ENCODE data around the gene DCUN1D3. TPM values are rescaled to one million over a fixed set of nuclear protein-coding genes. Genes with fewer than 3 reads are reported as not detected.
A peak's percentile ranks its signal among the peaks of the same experiment; 100 is the strongest.

DCUN1D3 gene
- total RNA-seq, 1 experiment from 2014 or later, result 14.6 TPM

- ChIA-PET POLR2A (ENCODE audit: unreplicated experiment) (interaction anchor here (0.7 kb wide), 2 partner anchors 8 to 13 kb away, joined by 5 to 6 read pairs; no protein-coding TSS in a partner anchor), CTCF (interaction anchor here (0.7 kb wide), 1 partner anchor 31 kb away, joined by 4 read pairs; no protein-coding TSS in a partner anchor)
- no peak for DNase-seq
- Histone ChIP-seq H3K79me2 (ENCODE audit: low read depth) (peaks cover 84% of the 10 kb centered on the region), H2AFZ (no peak overlapping the region), H3K27ac (peak overlapping the region; percentile 58), H3K9me2 (ENCODE audit: insufficient read depth) (no peaks in the 10 kb centered on the region), H3K9me3 (ENCODE audit: insufficient read depth, low read depth) (no peaks in the 10 kb centered on the region), H3K27me3 (ENCODE audit: insufficient read depth, low read depth) (no peaks in the 10 kb centered on the region), H3K4me1 (replicated peaks; ENCODE audit: insufficient read depth) (peaks cover 26% of the 10 kb centered on the region), H3K4me3 (no peak overlapping the region), H3K4me2 (peak overlapping the region; percentile 32), H3K36me3 (ENCODE audit: low read depth) (0 out of 2 replicates have a peak, but pooled peaks cover 5% of the 10 kb centered on the region), H4K20me1 (ENCODE audit: insufficient read depth) (peaks cover 13% of the 10 kb centered on the region; the same call in 1 of the 2 replicates), H3F3A (ENCODE audit: insufficient read depth, low read depth) (peaks cover 17% of the 10 kb centered on the region)
- TF ChIP-seq, protein P1, sequence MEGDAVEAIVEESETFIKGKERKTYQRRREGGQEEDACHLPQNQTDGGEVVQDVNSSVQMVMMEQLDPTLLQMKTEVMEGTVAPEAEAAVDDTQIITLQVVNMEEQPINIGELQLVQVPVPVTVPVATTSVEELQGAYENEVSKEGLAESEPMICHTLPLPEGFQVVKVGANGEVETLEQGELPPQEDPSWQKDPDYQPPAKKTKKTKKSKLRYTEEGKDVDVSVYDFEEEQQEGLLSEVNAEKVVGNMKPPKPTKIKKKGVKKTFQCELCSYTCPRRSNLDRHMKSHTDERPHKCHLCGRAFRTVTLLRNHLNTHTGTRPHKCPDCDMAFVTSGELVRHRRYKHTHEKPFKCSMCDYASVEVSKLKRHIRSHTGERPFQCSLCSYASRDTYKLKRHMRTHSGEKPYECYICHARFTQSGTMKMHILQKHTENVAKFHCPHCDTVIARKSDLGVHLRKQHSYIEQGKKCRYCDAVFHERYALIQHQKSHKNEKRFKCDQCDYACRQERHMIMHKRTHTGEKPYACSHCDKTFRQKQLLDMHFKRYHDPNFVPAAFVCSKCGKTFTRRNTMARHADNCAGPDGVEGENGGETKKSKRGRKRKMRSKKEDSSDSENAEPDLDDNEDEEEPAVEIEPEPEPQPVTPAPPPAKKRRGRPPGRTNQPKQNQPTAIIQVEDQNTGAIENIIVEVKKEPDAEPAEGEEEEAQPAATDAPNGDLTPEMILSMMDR (conservative IDR thresholded peaks at IDR 0.05), result no peak
- TF ChIP-seq EZH2 (IDR thresholded peaks at IDR 0.05; ENCODE audit: low read depth), result no peak
- intact Hi-C loops (cut with micrococcal nuclease; ENCODE audit: unreplicated experiment), result loop anchor here (2.0 kb wide), 1 partner anchor 28 kb away; no protein-coding TSS in a partner anchor
- BruUV-seq (replicated peaks), result no TSS peak
Measured at GRCh38 chr16:20878682-20879147, 21.4 kb downstream of the DCUN1D3 start.

GRCh38 chr16:20875355-20875650 lies 24.9 kb downstream of the DCUN1D3 start:
- H3K36me3 ChIP-seq (ENCODE audit: low read depth), result no peaks in the 10 kb centered on the region
- no peak overlapping the region for H3K4me2 ChIP-seq
- ChIA-PET POLR2A (ENCODE audit: unreplicated experiment) (interaction anchor here (0.6 kb wide), 1 partner anchor 9 kb away, joined by 7 read pairs; no protein-coding TSS in a partner anchor), CTCF (interaction anchor here (0.6 kb wide), 1 partner anchor 10 kb away, joined by 3 read pairs; no protein-coding TSS in a partner anchor)
- peaks cover 91% of the 10 kb centered on the region for H3K79me2 ChIP-seq (ENCODE audit: low read depth)
- BruUV-seq (replicated peaks), result no TSS peak
- no peaks in the 10 kb centered on the region for H3K9me3 ChIP-seq (ENCODE audit: insufficient read depth, low read depth)
- TF ChIP-seq, protein P1 (conservative IDR thresholded peaks at IDR 0.05), result no peak
- no peak for TF ChIP-seq EZH2 (IDR thresholded peaks at IDR 0.05; ENCODE audit: low read depth)
- peaks cover 18% of the 10 kb centered on the region; the same call in 1 of the 2 replicates for H4K20me1 ChIP-seq (ENCODE audit: insufficient read depth)
- no peaks in the 10 kb centered on the region for H3K27me3 ChIP-seq (ENCODE audit: insufficient read depth, low read depth)
- H2AFZ ChIP-seq, result no peak overlapping the region
- peaks cover 16% of the 10 kb centered on the region for H3K4me1 ChIP-seq (replicated peaks; ENCODE audit: insufficient read depth)
- DNase-seq, result no peak
- intact Hi-C loops (cut with micrococcal nuclease; ENCODE audit: unreplicated experiment), result loop anchor here (1.0 kb wide), 1 partner anchor 21 kb away; no protein-coding TSS in a partner anchor
- H3F3A ChIP-seq (ENCODE audit: insufficient read depth, low read depth), result peaks cover 13% of the 10 kb centered on the region
- H3K9me2 ChIP-seq (ENCODE audit: insufficient read depth), result no peaks in the 10 kb centered on the region
- no peak overlapping the region for H3K4me3 ChIP-seq
- H3K27ac ChIP-seq, result no peak overlapping the region

DNA sequence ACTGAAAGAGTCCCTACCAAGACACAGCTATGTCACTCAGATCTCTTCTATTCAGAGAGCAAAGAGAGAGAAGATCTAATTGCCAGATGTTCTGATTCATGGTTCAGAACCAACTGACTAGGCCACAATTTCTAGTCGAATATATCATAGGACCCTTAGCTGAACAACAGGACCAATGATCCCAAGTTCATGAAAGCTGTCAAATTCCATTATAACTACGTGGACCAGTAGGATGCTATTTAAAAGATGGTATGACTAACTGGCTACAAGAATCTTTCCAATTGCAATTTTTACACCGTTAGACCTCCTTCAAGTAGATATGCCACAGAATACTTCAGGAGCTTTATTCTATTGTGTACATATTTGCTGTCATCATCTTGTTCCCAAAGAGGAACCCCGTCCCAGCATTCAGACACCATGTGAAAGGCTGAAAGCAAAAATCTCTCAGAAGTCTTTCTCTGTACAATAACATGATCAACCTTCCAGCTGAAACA lies 26.0 kb downstream of the DCUN1D3 start:
- intact Hi-C loops (cut with micrococcal nuclease; ENCODE audit: unreplicated experiment), result no loop called here
- CTCF ChIA-PET, result no interaction called here

More for the DNA sequence above, 26.0 kb downstream of the DCUN1D3 start:
- Histone ChIP-seq H3K4me3 (no peak overlapping the region), H3K4me1 (replicated peaks; ENCODE audit: insufficient read depth) (peaks cover 5% of the 10 kb centered on the region), H3K9me2 (ENCODE audit: insufficient read depth) (no peaks in the 10 kb centered on the region), H3K27ac (no peak overlapping the region), H3K4me2 (no peak overlapping the region), H3K79me2 (ENCODE audit: low read depth) (peaks cover 88% of the 10 kb centered on the region), H3K36me3 (ENCODE audit: low read depth) (no peaks in the 10 kb centered on the region), H3K27me3 (ENCODE audit: insufficient read depth, low read depth) (no peaks in the 10 kb centered on the region), H3K9me3 (ENCODE audit: insufficient read depth, low read depth) (no peaks in the 10 kb centered on the region), H3F3A (ENCODE audit: insufficient read depth, low read depth) (peaks cover 1% of the 10 kb centered on the region; the same call in 1 of the 2 replicates), H4K20me1 (ENCODE audit: insufficient read depth) (peaks cover 12% of the 10 kb centered on the region; the same call in 1 of the 2 replicates), H2AFZ (no peak overlapping the region)
- POLR2A ChIA-PET (ENCODE audit: unreplicated experiment), result no interaction called here
- TF ChIP-seq, protein P1 (conservative IDR thresholded peaks at IDR 0.05), result no peak
- no peak for TF ChIP-seq EZH2 (IDR thresholded peaks at IDR 0.05; ENCODE audit: low read depth)
- BruUV-seq (replicated peaks), result no TSS peak
- no peak for DNase-seq
